MM.1S (cell line): ENCODE data around the gene BAG3.

Experiments
- CTCF ChIP-seq: fragments of 300-600 bp; sonication (generic); IDR thresholded peaks from 2 replicates; pipeline ENCODE4 v1.5.1; 2016; ENCODE audit warnings: antibody characterized with exemption, low read length, mixed read lengths
- EZH2 ChIP-seq: fragments of 300-600 bp; sonication (generic); optimal IDR thresholded peaks from 2 replicates; pipeline ENCODE3; 2017; ENCODE audit warnings: low read depth, mild to moderate bottlenecking, antibody characterized with exemption, low read length, mixed read lengths
- EZH2phosphoT487 ChIP-seq: fragments of 300-600 bp; sonication (generic); IDR thresholded peaks from 2 replicates; pipeline ENCODE4 v1.6.1; 2018; ENCODE audit warnings: antibody characterized with exemption, low read length

GRCh38 chr10:119725828-119726675 is 74.9 kb downstream of the BAG3 start, which contains the start of gene INPP5F:
- TF ChIP-seq CTCF (0 out of 2 replicates have a peak, but pooled peaks have one; percentile 11), EZH2 (no peak), EZH2phosphoT487 (no peak)
